PC-3 (cell line): ENCODE data around the gene RUVBL2. TPM values are rescaled to one million over a fixed set of nuclear protein-coding genes. Genes with fewer than 3 reads are reported as not detected.

Experiments
- ATAC-seq: fragments of 200-7000 bp; cut with Tn5 transposase; 2 replicates; pipeline ENCODE4 v1.9.1; 2020; ENCODE audit warnings: mild to moderate bottlenecking, moderate library complexity
- BruUV-seq: library from RNA; stranded (reverse); fragments of 400-500 nt; replicated peaks from 2 replicates; lab custom pipeline; 2021; lab: Mats Ljungman, UMichigan
- CTCF ChIA-PET: fragments of 300-600 bp; sonication (Branson Sonifier 250); formaldehyde crosslinking; loops from one replicate; lab custom pipeline; 2022; ENCODE audit warnings: antibody characterized with exemption; lab: Charles Lee
- POLR2A ChIA-PET: fragments of 300-600 bp; sonication (Branson Sonifier 250); formaldehyde crosslinking; loops from one replicate; lab custom pipeline; 2022; ENCODE audit warnings: antibody characterized with exemption; ENCODE audit not compliant: unreplicated experiment; lab: Charles Lee
- DNase-seq: peaks from one replicate; pipeline ENCODE4 v3.0.0-alpha.2; 2015
- H2AFZ ChIP-seq: fragments of 300-600 bp; sonication (generic); 2 replicates; pipeline ENCODE4 v1.6.0; 2016; ENCODE audit warnings: antibody characterized with exemption, low read length
- H3F3A ChIP-seq: fragments of 300-600 bp; sonication (generic); one replicate; pipeline ENCODE4 v1.6.0; 2017; ENCODE audit warnings: antibody characterized with exemption, low read length, control low read depth, mild to moderate bottlenecking; ENCODE audit not compliant: unreplicated experiment
- H3K27ac ChIP-seq: fragments of 300-600 bp; sonication (generic); 2 replicates; pipeline ENCODE4 v1.5.1; 2016; ENCODE audit warnings: mild to moderate bottlenecking, low read length
- H3K27me3 ChIP-seq: fragments of 300-600 bp; sonication (generic); 2 replicates; pipeline ENCODE4 v1.6.1; 2016; ENCODE audit warnings: low read length, mixed read lengths
- H3K36me3 ChIP-seq: fragments of 300-600 bp; sonication (generic); 2 replicates; pipeline ENCODE4 v1.6.1; 2016; ENCODE audit warnings: low read depth, mixed run types, low read length, mixed read lengths
- H3K4me1 ChIP-seq: fragments of 300-600 bp; sonication (generic); 2 replicates; pipeline ENCODE4 v1.5.1; 2016; ENCODE audit warnings: low read length; ENCODE audit not compliant: insufficient read depth
- H3K4me2 ChIP-seq: fragments of 300-600 bp; sonication (generic); 2 replicates; pipeline ENCODE4 v1.6.0; 2016; ENCODE audit warnings: low read length
- H3K4me3 ChIP-seq: fragments of 300-600 bp; sonication (generic); 2 replicates; pipeline ENCODE4 v1.5.1; 2016; ENCODE audit warnings: mild to moderate bottlenecking, low read length, mixed read lengths
- H3K79me2 ChIP-seq: fragments of 300-600 bp; sonication (generic); 2 replicates; pipeline ENCODE4 v1.6.1; 2017; ENCODE audit warnings: low read length, mixed read lengths
- H3K9ac ChIP-seq: fragments of 300-600 bp; sonication (generic); 2 replicates; pipeline ENCODE4 v1.6.0; 2016; ENCODE audit warnings: mild to moderate bottlenecking, low read length
- H3K9me2 ChIP-seq: fragments of 300-600 bp; sonication (generic); replicated peaks from 2 replicates; pipeline ENCODE4 v1.6.1; 2016; ENCODE audit warnings: mixed run types, low read length, mixed read lengths
- H3K9me3 ChIP-seq: fragments of 300-600 bp; sonication (generic); 2 replicates; pipeline ENCODE4 v1.6.1; 2016; ENCODE audit warnings: low read length, mixed read lengths
- H4K20me1 ChIP-seq: fragments of 300-600 bp; sonication (generic); 2 replicates; pipeline ENCODE4 v1.6.1; 2016; ENCODE audit warnings: low read length, mixed read lengths
- EZH2 ChIP-seq: fragments of 300-600 bp; sonication (generic); IDR thresholded peaks from one replicate; pipeline ENCODE4 v1.6.1; 2017; ENCODE audit warnings: antibody characterized with exemption, mild to moderate bottlenecking, low read length; ENCODE audit not compliant: unreplicated experiment
- EZH2phosphoT487 ChIP-seq: fragments of 300-600 bp; sonication (generic); IDR thresholded peaks from 2 replicates; pipeline ENCODE4 v1.6.1; 2018; ENCODE audit warnings: mild to moderate bottlenecking, antibody characterized with exemption, low read length, borderline replicate concordance
- intact Hi-C: fragments of 100-400 bp; cut with micrococcal nuclease; formaldehyde crosslinking; loops from 2 replicates; pipeline ENCODE4 v1.9.0; 2023
- total RNA-seq: library from RNA; depleted of rRNA; stranded (reverse); fragments of >200 nt; gene quantifications from 2 replicates; pipeline ENCODE4 v1.2.3, GENCODE V29; 2014
- TF ChIP-seq, protein P1 (sequence below): fragments of 300-600 bp; sonication (generic); conservative IDR thresholded peaks from 2 replicates; pipeline ENCODE4 v1.5.1; 2017; ENCODE audit warnings: antibody characterized with exemption, low read depth, mild to moderate bottlenecking, low read length

The RUVBL2 gene
- total RNA-seq, 1 experiment from 2014 or later, result 291 TPM

- H3K9ac ChIP-seq, result 0 out of 2 replicates have a peak within 1 kb of the TSS, but pooled peaks have one; percentile 12
- POLR2A ChIA-PET, result interaction anchor here (1.0 kb wide), 1 partner anchor 64 kb away, joined by 4 read pairs; the partner anchor contains the start of genes GYS1 and RUVBL2
- no peak within 1 kb of the TSS for H3K27ac ChIP-seq
- no peaks in the 10 kb centered on the region for H3K9me2 ChIP-seq
- BruUV-seq, result no TSS peak
- no peaks in the 10 kb centered on the region for H3F3A ChIP-seq
- peak within 1 kb of the TSS; percentile 96 for H3K4me2 ChIP-seq
- no peaks in the 10 kb centered on the region for H3K9me3 ChIP-seq
- H2AFZ ChIP-seq, result peak within 1 kb of the TSS; percentile 85
- H3K27me3 ChIP-seq, result no peaks in the 10 kb centered on the region
- peak; percentile 70 for DNase-seq
- H3K36me3 ChIP-seq, result no peaks in the 10 kb centered on the region
- CTCF ChIA-PET, result interaction anchor here (0.5 to 0.9 kb wide), 2 partner anchors 16 to 86 kb away, joined by 3 read pairs; no protein-coding TSS in a partner anchor
- H3K4me1 ChIP-seq, result peaks cover 4% of the 10 kb centered on the region; the same call in 1 of the 2 replicates
- no peaks in the 10 kb centered on the region for H3K79me2 ChIP-seq
- intact Hi-C loops, result no loop called here
- peak within 1 kb of the TSS; percentile 71 for H3K4me3 ChIP-seq
- H4K20me1 ChIP-seq, result no peaks in the 10 kb centered on the region
- no peak for TF ChIP-seq EZH2
- TF ChIP-seq, protein P1, sequence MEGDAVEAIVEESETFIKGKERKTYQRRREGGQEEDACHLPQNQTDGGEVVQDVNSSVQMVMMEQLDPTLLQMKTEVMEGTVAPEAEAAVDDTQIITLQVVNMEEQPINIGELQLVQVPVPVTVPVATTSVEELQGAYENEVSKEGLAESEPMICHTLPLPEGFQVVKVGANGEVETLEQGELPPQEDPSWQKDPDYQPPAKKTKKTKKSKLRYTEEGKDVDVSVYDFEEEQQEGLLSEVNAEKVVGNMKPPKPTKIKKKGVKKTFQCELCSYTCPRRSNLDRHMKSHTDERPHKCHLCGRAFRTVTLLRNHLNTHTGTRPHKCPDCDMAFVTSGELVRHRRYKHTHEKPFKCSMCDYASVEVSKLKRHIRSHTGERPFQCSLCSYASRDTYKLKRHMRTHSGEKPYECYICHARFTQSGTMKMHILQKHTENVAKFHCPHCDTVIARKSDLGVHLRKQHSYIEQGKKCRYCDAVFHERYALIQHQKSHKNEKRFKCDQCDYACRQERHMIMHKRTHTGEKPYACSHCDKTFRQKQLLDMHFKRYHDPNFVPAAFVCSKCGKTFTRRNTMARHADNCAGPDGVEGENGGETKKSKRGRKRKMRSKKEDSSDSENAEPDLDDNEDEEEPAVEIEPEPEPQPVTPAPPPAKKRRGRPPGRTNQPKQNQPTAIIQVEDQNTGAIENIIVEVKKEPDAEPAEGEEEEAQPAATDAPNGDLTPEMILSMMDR, result no peak
- no peak for TF ChIP-seq EZH2phosphoT487
- peak; percentile 75 for ATAC-seq
Measured at GRCh38 chr19:49057636-49058234, 64.0 kb downstream of the RUVBL2 start, which contains the start of gene CGB7. Gene CGB7 (minus strand): TSS chr19:49057749. CDS start chr19:49055375, 2,374 bp downstream.

GRCh38 chr19:49058562-49058961 is 64.9 kb downstream of the RUVBL2 start:
- H2AFZ ChIP-seq, result no peak overlapping the region
- ChIA-PET POLR2A (no interaction called here), CTCF (no interaction called here)
- no peaks in the 10 kb centered on the region for H3K79me2 ChIP-seq
- no peaks in the 10 kb centered on the region for H3F3A ChIP-seq
- H3K36me3 ChIP-seq, result no peaks in the 10 kb centered on the region
- H3K4me3 ChIP-seq, result no peak overlapping the region
- no peak overlapping the region for H3K9ac ChIP-seq
- no peak overlapping the region for H3K27ac ChIP-seq
- no peak for ATAC-seq
- intact Hi-C loops, result no loop called here
- peaks cover 4% of the 10 kb centered on the region; the same call in 1 of the 2 replicates for H3K4me1 ChIP-seq
- H3K9me3 ChIP-seq, result no peaks in the 10 kb centered on the region
- TF ChIP-seq EZH2, result no peak
- TF ChIP-seq, protein P1, result no peak
- TF ChIP-seq EZH2phosphoT487, result no peak
- no peaks in the 10 kb centered on the region for H4K20me1 ChIP-seq
- no TSS peak for BruUV-seq
- H3K9me2 ChIP-seq, result no peaks in the 10 kb centered on the region
- DNase-seq, result no peak
- no peak overlapping the region for H3K4me2 ChIP-seq
- H3K27me3 ChIP-seq, result no peaks in the 10 kb centered on the region

GRCh38 chr19:49059053-49059452 is 65.4 kb downstream of the RUVBL2 start:
- Histone ChIP-seq H4K20me1 (no peaks in the 10 kb centered on the region), H3K9ac (no peak overlapping the region), H3K4me1 (peaks cover 4% of the 10 kb centered on the region; the same call in 1 of the 2 replicates), H3K36me3 (no peaks in the 10 kb centered on the region), H3K4me2 (no peak overlapping the region), H3F3A (no peaks in the 10 kb centered on the region), H3K27me3 (no peaks in the 10 kb centered on the region), H3K9me2 (no peaks in the 10 kb centered on the region), H2AFZ (no peak overlapping the region), H3K27ac (no peak overlapping the region), H3K79me2 (no peaks in the 10 kb centered on the region), H3K9me3 (no peaks in the 10 kb centered on the region), H3K4me3 (no peak overlapping the region)
- TF ChIP-seq EZH2phosphoT487, result no peak
- TF ChIP-seq, protein P1, result no peak
- TF ChIP-seq EZH2, result no peak
- intact Hi-C loops, result no loop called here
- ATAC-seq (no peak), DNase-seq (no peak)
- CTCF ChIA-PET, result no interaction called here
- POLR2A ChIA-PET, result no interaction called here
- no TSS peak for BruUV-seq
